ENCODE results near the gene ARPP19.

The ARPP19 gene

DNA sequence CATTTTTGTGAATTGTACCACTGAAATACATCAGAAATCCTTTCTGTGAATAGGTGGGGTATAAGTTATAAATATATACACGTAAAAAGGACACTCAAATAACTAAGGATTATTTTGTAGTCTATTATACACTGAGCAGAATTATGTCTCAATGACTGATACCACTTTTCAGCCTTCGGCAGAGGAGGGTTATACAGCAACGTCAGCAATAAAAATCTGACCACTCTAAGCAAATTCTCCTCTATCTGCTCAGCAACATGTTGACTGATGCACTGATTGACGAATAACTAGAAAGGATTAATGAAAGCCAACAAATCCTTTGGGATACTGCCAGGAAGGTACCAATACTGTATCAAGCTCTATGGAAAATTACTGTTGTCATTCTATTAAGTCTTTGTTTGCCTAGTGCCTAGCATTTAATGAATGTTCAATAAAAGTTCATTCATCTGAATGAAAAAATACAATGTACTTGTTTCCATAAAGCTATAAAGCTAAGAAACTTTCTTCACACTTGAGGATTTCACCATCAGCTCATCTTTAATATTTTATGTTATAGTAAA lies 5.2 kb downstream of the ARPP19 start:
- no peak overlapping the region for H3K27ac ChIP-seq
- ChIA-PET POLR2A (ENCODE audit: low non-redundant PET) (no interaction called here), CTCF (no interaction called here)
- DNase-seq (ENCODE audit: low spot score) = no peak
- TF ChIP-seq, protein P1, sequence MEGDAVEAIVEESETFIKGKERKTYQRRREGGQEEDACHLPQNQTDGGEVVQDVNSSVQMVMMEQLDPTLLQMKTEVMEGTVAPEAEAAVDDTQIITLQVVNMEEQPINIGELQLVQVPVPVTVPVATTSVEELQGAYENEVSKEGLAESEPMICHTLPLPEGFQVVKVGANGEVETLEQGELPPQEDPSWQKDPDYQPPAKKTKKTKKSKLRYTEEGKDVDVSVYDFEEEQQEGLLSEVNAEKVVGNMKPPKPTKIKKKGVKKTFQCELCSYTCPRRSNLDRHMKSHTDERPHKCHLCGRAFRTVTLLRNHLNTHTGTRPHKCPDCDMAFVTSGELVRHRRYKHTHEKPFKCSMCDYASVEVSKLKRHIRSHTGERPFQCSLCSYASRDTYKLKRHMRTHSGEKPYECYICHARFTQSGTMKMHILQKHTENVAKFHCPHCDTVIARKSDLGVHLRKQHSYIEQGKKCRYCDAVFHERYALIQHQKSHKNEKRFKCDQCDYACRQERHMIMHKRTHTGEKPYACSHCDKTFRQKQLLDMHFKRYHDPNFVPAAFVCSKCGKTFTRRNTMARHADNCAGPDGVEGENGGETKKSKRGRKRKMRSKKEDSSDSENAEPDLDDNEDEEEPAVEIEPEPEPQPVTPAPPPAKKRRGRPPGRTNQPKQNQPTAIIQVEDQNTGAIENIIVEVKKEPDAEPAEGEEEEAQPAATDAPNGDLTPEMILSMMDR (conservative IDR thresholded peaks at IDR 0.05; ENCODE audit: low read depth) = no peak

DNA sequence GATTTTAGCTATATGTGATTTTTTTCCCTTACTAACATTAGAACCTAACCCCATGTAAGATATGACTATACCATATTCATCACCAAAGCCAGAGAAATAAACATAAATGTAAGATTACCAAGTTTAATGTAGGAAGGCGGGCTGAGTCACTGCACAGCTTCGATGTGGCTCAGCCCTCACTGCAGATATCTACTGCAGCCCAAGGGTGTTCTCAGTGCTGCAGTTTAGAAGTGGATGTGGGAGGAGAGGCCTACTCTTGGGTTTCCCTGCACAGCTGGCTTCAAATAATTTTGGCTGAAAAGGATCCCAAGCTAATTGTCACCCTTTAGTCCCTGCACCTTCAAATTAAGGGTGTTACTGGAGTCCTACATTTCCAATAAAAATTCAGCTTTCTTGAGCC lies 9.3 kb downstream of the ARPP19 start:
- peak overlapping the region; percentile 68 for H3K27ac ChIP-seq
- TF ChIP-seq, protein P1 (conservative IDR thresholded peaks at IDR 0.05; ENCODE audit: low read depth) = no peak
- ChIA-PET CTCF (no interaction called here), POLR2A (ENCODE audit: low non-redundant PET) (no interaction called here)
- no peak for DNase-seq (ENCODE audit: low spot score)

DNA sequence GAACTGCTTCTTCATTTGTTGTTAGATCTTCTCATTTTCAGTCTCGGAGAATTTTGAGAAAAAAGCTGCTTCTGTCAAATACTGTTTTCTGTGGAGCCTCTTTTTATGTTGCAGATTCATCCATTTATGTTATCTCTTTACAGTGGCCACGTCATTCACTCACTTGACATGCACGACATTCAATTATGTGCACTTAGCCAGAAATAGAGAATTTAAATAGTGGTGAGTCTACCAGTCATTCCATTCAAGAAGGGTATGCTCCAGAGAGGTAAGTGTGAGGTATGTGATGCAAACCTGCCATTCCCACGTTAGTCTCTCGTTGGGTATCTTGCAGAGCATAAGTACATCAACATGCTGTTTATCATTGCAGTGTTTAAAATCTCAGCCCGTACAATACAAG lies 9.8 kb downstream of the ARPP19 start:
- TF ChIP-seq, protein P1 (conservative IDR thresholded peaks at IDR 0.05; ENCODE audit: low read depth) = no peak
- ChIA-PET CTCF (no interaction called here), POLR2A (ENCODE audit: low non-redundant PET) (no interaction called here)
- H3K27ac ChIP-seq = no peak overlapping the region
- no peak for DNase-seq (ENCODE audit: low spot score)

DNA sequence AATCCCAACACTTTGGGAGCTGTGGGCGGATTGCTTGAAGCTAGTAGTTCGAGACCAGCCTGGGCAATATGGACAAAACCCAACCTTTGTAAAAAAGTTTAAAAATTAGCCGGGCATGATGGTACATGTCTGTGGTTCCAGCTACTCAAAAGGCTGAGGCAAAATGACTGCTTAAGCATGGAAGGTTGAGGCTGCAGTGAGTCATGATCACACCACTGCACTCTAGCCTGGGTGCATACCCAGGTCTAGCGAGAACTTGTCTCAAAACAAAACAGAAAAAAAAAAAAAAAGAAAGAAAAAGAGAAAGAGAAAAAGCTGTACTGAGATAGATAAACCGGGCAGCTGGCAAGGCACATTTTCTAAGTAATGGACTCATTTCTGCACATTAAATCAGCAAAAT lies 10.6 kb downstream of the ARPP19 start:
- TF ChIP-seq, protein P1 (conservative IDR thresholded peaks at IDR 0.05; ENCODE audit: low read depth) = no peak
- CTCF ChIA-PET = no interaction called here
- DNase-seq (ENCODE audit: low spot score) = peak; percentile 72
- H3K27ac ChIP-seq = peak overlapping the region; percentile 51
- POLR2A ChIA-PET (ENCODE audit: low non-redundant PET) = interaction anchor here (0.6 kb wide), 1 partner anchor 73 kb away, joined by 3 read pairs; no protein-coding TSS in a partner anchor

DNA sequence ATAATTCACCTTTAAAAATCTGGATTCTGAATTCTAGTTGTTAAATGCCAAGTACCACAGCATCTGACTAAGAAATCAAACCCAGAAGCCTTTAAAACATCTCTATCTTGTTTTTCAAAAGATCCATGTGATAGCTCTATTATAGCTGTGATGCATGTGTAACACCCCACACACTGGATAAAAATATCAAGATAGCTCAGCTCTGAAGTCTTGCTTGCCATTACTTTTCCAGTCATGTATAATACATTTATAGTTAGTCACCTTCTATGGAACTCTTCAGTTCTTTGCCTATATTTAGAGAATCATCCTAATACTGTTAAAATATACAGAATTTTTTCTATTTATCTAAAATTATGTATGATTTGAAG lies 11.6 kb downstream of the ARPP19 start:
- ChIA-PET POLR2A (ENCODE audit: low non-redundant PET) (no interaction called here), CTCF (no interaction called here)
- no peak for DNase-seq (ENCODE audit: low spot score)
- H3K27ac ChIP-seq = no peak overlapping the region
- TF ChIP-seq, protein P1 (conservative IDR thresholded peaks at IDR 0.05; ENCODE audit: low read depth) = no peak

DNA sequence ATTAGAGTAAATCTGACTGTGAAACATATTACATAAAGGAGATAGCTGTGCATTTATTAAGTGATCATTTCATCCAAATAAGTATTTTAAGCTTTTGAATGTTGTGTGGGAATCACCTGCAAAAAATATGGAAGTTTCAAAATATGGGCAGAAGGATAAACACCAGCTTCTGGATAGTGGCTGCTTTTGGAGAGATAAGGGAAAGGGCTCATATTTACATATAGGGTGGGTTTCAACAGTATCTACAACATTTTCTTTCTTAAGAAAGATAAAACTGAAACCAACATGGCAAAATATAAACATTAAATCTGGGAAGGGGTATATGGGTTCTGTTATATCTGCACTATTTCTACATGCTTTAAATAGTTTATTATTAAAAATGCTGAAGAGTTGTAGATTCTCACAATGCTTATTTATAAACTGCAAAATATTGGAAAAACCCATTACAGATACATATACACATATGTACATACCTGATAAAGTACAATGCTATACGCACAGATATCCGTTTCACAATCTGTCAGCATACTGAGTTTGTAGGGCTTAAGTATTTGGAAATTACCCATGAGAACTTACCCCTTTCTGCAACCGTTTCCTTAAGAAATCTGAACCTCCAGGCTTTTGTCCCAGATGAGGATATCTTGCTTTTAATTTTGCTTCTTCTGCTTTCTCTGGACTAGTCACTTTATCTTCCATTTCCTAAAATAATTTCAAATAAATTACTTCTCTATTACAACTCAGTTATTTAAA lies 12.1 kb downstream of the ARPP19 start:
- no peak for DNase-seq (ENCODE audit: low spot score)
- H3K27ac ChIP-seq = no peak overlapping the region
- TF ChIP-seq, protein P1 (conservative IDR thresholded peaks at IDR 0.05; ENCODE audit: low read depth) = no peak
- POLR2A ChIA-PET (ENCODE audit: low non-redundant PET) = no interaction called here
- CTCF ChIA-PET = no interaction called here
